ENCODE measurements around the gene CCDC201. TPM values are rescaled to one million over a fixed set of nuclear protein-coding genes. Genes with fewer than 3 reads are reported as not detected.
"Not testable (repeated sequence)": the region's sequence is repeated elsewhere in the genome, so short reads cannot be mapped to it uniquely, and the experiment has no call there.

The CCDC201 gene
- total RNA-seq, 1 donor from 2014 or later, result not detected

GRCh38 chr7:45832433-45833177 is 40.3 kb downstream of the CCDC201 start:
- not testable (repeated sequence) for H3K9me3 Mint-ChIP-seq (ENCODE audit: low read depth); H3K27ac Mint-ChIP-seq; H3K36me3 Mint-ChIP-seq (ENCODE audit: insufficient read depth); H3K4me3 Mint-ChIP-seq (ENCODE audit: low read depth); DNase-seq (ENCODE audit: low spot score, unreplicated experiment); H3K27me3 Mint-ChIP-seq; H3K4me1 Mint-ChIP-seq (ENCODE audit: low read depth)

GRCh38 chr7:45829846-45830245 is 43.0 kb downstream of the CCDC201 start:
- H3K27ac Mint-ChIP-seq; H3K4me3 Mint-ChIP-seq (ENCODE audit: low read depth); H3K9me3 Mint-ChIP-seq (ENCODE audit: low read depth); H3K4me1 Mint-ChIP-seq (ENCODE audit: low read depth); H3K36me3 Mint-ChIP-seq (ENCODE audit: insufficient read depth); H3K27me3 Mint-ChIP-seq; DNase-seq (ENCODE audit: low spot score, unreplicated experiment): not testable (repeated sequence)

- not testable (repeated sequence) for H3K27me3 Mint-ChIP-seq; DNase-seq (ENCODE audit: low spot score, unreplicated experiment); H3K27ac Mint-ChIP-seq; H3K4me3 Mint-ChIP-seq (ENCODE audit: low read depth); H3K9me3 Mint-ChIP-seq (ENCODE audit: low read depth); H3K4me1 Mint-ChIP-seq (ENCODE audit: low read depth); H3K36me3 Mint-ChIP-seq (ENCODE audit: insufficient read depth)
Measured at GRCh38 chr7:45827731-45828130, 45.2 kb downstream of the CCDC201 start.

- not testable (repeated sequence) for H3K4me1 Mint-ChIP-seq (ENCODE audit: low read depth); H3K4me3 Mint-ChIP-seq (ENCODE audit: low read depth); DNase-seq (ENCODE audit: low spot score, unreplicated experiment); H3K27me3 Mint-ChIP-seq; H3K9me3 Mint-ChIP-seq (ENCODE audit: low read depth); H3K36me3 Mint-ChIP-seq (ENCODE audit: insufficient read depth); H3K27ac Mint-ChIP-seq
Measured at GRCh38 chr7:45826550-45826949, 46.3 kb downstream of the CCDC201 start.

GRCh38 chr7:45818763-45819162 is 54.1 kb downstream of the CCDC201 start:
- H3K36me3 Mint-ChIP-seq (ENCODE audit: insufficient read depth); H3K9me3 Mint-ChIP-seq (ENCODE audit: low read depth); H3K4me3 Mint-ChIP-seq (ENCODE audit: low read depth); H3K4me1 Mint-ChIP-seq (ENCODE audit: low read depth); DNase-seq (ENCODE audit: low spot score, unreplicated experiment); H3K27me3 Mint-ChIP-seq; H3K27ac Mint-ChIP-seq: not testable (repeated sequence)

GRCh38 chr7:45817913-45818312 is 55.0 kb downstream of the CCDC201 start:
- H3K36me3 Mint-ChIP-seq (ENCODE audit: insufficient read depth); H3K9me3 Mint-ChIP-seq (ENCODE audit: low read depth); DNase-seq (ENCODE audit: low spot score, unreplicated experiment): not testable (repeated sequence)

GRCh38 chr7:45817016-45817415 is 55.9 kb downstream of the CCDC201 start:
- not testable (repeated sequence) for H3K4me1 Mint-ChIP-seq (ENCODE audit: low read depth); H3K4me3 Mint-ChIP-seq (ENCODE audit: low read depth); H3K36me3 Mint-ChIP-seq (ENCODE audit: insufficient read depth); H3K9me3 Mint-ChIP-seq (ENCODE audit: low read depth); DNase-seq (ENCODE audit: low spot score, unreplicated experiment); H3K27me3 Mint-ChIP-seq; H3K27ac Mint-ChIP-seq

More at GRCh38 chr7:45817913-45818312, 55.0 kb downstream of the CCDC201 start:
- H3K27me3 Mint-ChIP-seq; H3K27ac Mint-ChIP-seq; H3K4me1 Mint-ChIP-seq (ENCODE audit: low read depth); H3K4me3 Mint-ChIP-seq (ENCODE audit: low read depth): not testable (repeated sequence)

GRCh38 chr7:45814216-45815118 is 58.4 kb downstream of the CCDC201 start:
- not testable (repeated sequence) for H3K36me3 Mint-ChIP-seq (ENCODE audit: insufficient read depth); H3K4me1 Mint-ChIP-seq (ENCODE audit: low read depth); H3K27me3 Mint-ChIP-seq; DNase-seq (ENCODE audit: low spot score, unreplicated experiment); H3K9me3 Mint-ChIP-seq (ENCODE audit: low read depth); H3K4me3 Mint-ChIP-seq (ENCODE audit: low read depth); H3K27ac Mint-ChIP-seq

- not testable (repeated sequence) for DNase-seq (ENCODE audit: low spot score, unreplicated experiment); H3K4me1 Mint-ChIP-seq (ENCODE audit: low read depth)
Measured at GRCh38 chr7:45813771-45814170, 59.1 kb downstream of the CCDC201 start.

More at GRCh38 chr7:45813771-45814170, 59.1 kb downstream of the CCDC201 start:
- H3K36me3 Mint-ChIP-seq (ENCODE audit: insufficient read depth); H3K27ac Mint-ChIP-seq; H3K9me3 Mint-ChIP-seq (ENCODE audit: low read depth); H3K27me3 Mint-ChIP-seq; H3K4me3 Mint-ChIP-seq (ENCODE audit: low read depth): not testable (repeated sequence)

All from progenitor cell of endocrine pancreas (in vitro differentiated cells).